Stimulated activated CD4-positive, alpha-beta T cell treated with anti-CD3 and anti-CD28 coated beads, TNF-alpha, amount 100 ng/mL, for 24 hours (primary cell): Measurements from ENCODE around the gene SRSF2.
"Not testable (repeated sequence)": the region's sequence is repeated elsewhere in the genome, so short reads cannot be mapped to it uniquely, and the experiment has no call there.

Experiments used
- DNase-seq, 3 experiments: peaks; one replicate each; pipeline ENCODE4 v3.0.0-alpha.2; 2020; ENCODE audit warnings: low read depth in 3 of 3

SRSF2 gene, protein sequence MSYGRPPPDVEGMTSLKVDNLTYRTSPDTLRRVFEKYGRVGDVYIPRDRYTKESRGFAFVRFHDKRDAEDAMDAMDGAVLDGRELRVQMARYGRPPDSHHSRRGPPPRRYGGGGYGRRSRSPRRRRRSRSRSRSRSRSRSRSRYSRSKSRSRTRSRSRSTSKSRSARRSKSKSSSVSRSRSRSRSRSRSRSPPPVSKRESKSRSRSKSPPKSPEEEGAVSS

GRCh38 chr17:76737082-76737675 lies at the start of gene SRSF2:
Gene SRSF2 (minus strand): TSS chr17:76737331. CDS start chr17:76737160, 171 bp downstream.
- DNase-seq, result peak; percentile 95 to 99 (median 97)

- no peak for DNase-seq
These were observed 47.8 kb upstream of the SRSF2 start for GRCh38 chr17:76784926-76785325.

GRCh38 chr17:76783146-76783545 lies 46.0 kb upstream of the SRSF2 start:
- DNase-seq, result no peak

- DNase-seq, result no peak
These were observed 44.2 kb upstream of the SRSF2 start for GRCh38 chr17:76781056-76781982.

- DNase-seq, result no peak
These were observed 38.0 kb upstream of the SRSF2 start for GRCh38 chr17:76775021-76775600.

GRCh38 chr17:76772842-76773525 lies 35.9 kb upstream of the SRSF2 start:
- DNase-seq, result peak in 2 of 3 experiments; percentile 31

- no peak for DNase-seq
These were observed 21.4 kb upstream of the SRSF2 start for GRCh38 chr17:76758570-76758969.

DNA sequence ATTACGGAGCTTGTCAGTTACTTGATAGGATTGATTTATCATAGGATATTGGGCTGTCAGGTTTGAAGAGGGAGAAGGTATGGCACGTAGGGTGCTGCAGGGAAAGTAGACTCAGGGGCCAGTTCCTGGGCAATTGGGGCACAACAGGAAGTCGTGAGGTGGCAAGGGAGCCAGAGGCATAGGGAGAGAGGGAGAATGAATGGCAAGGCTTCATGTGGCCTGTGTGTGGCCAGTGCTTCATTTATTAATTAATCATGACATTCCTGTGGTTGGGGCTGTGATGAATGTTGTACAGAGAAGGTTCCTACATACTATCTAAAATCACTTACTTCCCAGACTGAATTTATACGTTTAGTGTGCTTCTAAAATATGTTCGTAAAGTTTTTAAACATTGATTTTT lies 20.1 kb upstream of the SRSF2 start:
- DNase-seq, result no peak

DNA sequence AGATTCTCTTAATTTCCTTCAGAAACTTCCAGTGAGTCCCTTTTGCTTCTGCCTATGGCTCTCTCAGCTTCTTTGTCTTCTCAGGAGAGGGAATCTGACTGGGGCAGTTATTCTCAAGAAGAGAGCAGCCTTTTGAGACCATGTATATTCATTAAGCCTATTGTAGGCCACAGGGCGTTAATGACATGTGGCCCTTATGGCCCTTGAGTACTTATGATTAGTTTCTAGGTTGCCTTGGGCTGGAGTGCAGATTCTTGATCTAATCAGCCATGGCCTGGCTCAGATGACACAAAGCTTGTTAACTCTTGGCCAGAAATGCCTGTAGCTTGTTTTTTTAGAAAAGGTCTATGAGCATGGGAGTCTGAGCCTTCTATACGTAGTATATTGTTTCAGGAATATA lies 18.2 kb upstream of the SRSF2 start:
- DNase-seq, result no peak

- DNase-seq, result no peak
These were observed 16.2 kb upstream of the SRSF2 start for GRCh38 chr17:76753061-76753961.

DNA sequence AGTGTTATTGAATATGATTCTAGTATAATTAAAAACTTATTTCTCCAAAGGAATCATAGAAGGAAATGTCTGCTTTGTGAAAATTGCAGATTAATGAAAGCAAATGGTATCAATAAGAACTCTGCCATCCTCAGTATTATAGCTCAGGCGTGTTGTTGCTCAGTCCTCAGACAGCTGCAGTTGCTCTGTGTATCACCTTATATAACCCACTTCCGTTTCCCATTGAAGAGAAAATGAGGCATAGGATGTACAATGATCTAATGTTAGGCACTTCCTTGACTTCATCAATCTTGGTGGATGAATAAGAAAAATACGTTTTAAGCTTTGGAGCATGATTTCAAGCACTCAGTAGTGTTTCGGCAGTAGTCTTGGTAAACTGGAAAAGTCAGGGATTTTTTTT lies 14.9 kb upstream of the SRSF2 start:
- DNase-seq, result no peak

DNA sequence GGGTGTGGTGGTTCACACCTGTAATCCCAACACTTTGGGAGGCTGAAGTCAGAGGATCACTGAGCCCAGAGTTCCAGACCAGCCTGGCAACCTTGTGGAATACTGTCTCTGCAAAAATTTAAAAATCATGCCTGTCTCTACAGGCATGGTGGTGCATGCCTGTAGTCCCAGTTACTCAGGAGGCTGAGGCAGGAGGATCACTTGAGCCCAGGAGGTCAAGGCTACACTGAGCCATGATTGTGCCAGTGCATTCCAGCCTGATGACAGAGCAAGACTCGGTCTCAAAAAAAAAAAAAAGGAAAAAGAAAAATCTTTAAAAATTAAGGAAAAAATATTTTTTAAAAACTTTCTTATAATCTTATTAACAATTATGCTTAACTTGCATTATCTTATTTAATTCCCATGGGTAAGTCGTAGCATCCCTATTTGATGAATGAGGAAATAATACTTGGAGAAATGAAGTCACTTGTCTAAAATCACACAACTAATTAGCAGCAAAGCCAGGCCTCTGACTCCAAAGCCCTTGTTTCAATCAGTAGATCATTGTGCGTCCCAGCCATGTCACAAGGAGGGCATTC lies 14.4 kb upstream of the SRSF2 start:
- no peak for DNase-seq

DNA sequence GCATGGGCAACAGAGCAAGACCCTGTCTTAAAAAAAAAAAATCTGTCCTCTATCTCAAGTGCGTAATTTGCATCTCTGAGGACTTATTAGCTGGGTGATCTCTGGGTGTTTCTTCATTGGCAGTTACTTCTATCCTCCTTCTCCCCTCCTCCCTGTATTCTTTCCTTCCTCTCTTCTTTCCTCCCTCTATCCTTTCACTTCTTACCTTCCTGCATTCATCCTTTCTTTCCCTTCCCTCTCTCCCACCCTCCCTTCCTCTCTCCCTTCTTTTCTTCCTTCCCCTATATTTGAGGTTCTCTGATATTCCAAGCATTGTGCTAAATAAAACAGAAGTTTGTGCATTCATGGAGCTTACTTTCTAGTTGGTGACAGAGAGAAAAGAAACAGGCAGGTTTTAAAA lies 11.5 kb upstream of the SRSF2 start:
- DNase-seq, result no peak

DNA sequence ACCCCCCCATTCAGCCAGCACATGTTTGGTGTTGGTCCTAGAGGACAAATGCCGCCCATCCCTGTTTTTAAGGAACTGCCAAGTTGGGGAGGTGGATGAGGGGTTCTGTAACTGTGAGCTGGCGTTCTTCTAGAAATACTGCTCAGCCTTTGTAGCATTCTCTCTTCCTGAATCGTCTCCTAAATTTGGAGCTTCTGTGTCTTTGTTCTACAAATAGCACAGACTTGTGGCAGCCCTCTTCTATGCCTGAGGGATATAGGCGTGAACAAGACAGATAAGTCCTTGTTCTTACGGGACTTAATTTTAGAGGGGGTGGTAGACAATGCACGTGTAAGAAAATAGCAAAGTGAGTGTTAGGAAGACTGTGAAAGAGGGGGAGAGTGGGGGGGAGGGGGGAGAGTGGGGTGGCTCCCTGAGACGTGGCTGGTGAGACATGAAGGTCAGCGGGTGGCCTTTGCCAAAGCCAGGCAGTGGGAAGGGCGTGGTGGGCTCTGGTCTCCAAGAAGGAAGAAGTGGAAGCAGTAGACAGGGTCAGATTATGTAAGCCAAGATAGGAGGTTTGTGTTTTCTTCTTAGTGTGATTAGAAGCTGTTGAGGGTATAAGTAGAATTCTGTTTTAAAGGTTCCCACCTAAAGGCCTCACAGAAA lies 10.7 kb upstream of the SRSF2 start:
- DNase-seq, result no peak

GRCh38 chr17:76745785-76746184 lies 8.7 kb upstream of the SRSF2 start:
- not testable (repeated sequence) for DNase-seq

DNA sequence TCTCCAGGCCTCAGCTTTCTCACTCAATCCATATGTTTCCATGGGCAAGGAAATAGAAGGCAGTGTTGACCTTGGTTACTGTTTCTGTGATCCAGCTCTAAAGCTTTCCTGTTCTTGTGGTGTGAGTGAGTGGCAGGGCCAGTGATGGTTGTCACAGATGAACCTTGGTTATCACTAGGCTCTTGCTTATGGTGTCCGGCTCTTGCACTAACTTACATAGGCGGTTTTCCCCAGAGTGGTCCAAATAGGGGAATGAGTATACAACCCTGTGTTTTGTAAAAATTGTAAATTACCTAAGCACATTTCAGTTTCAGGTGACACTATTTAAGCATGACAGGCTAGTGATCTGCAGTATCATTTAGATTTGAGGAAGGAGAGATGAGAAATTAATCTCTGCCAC lies 7.6 kb upstream of the SRSF2 start:
- no peak for DNase-seq

DNA sequence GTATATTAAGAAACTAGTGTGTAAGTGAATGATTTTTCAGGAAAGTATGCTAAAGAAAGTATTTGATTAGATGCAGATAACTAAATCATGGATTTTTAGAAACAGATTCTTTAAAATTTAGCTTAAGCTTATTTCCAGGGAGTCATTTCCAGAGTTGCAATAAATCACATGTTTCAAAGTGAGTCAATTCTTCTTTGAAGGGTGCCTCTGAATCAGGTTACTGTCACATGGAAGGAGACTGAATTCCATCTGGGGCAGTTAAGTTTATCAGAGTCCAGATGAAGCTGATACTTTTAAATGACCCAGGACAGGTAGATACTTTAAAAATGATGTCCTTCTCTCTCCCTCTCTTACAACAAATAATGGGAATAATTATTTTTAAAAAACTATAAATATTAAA lies 5.8 kb upstream of the SRSF2 start:
- no peak for DNase-seq

- no peak for DNase-seq
These were observed 3.4 kb upstream of the SRSF2 start for GRCh38 chr17:76740329-76741118.

GRCh38 chr17:76739568-76740115 lies 2.5 kb upstream of the SRSF2 start:
- not testable (repeated sequence) for DNase-seq
